ENCODE data around the gene IGF1R.

IGF1R gene

GRCh38 chr15:98898122-98898521 is 249.8 kb downstream of the IGF1R start:
- DNase-seq, result no peak

- no peak for DNase-seq
Measured at GRCh38 chr15:98899272-98900021, 251.1 kb downstream of the IGF1R start.

GRCh38 chr15:98900356-98900755 is 252.0 kb downstream of the IGF1R start:
- DNase-seq, result no peak

GRCh38 chr15:98901434-98902072 is 253.2 kb downstream of the IGF1R start:
- no peak for DNase-seq

- no peak for DNase-seq
Measured at GRCh38 chr15:98902931-98903330, 254.6 kb downstream of the IGF1R start.

GRCh38 chr15:98903377-98904018 is 255.2 kb downstream of the IGF1R start:
- peak; percentile 4 for DNase-seq

- peak; percentile 35 for DNase-seq
Measured at GRCh38 chr15:98904544-98904943, 256.2 kb downstream of the IGF1R start.

- DNase-seq, result no peak
Measured at GRCh38 chr15:98905963-98906711, 257.8 kb downstream of the IGF1R start.

GRCh38 chr15:98906712-98907083 is 258.4 kb downstream of the IGF1R start:
- DNase-seq, result peak; percentile 3

- no peak for DNase-seq
Measured at GRCh38 chr15:98907927-98908471, 259.7 kb downstream of the IGF1R start.

GRCh38 chr15:98909968-98910885 is 261.9 kb downstream of the IGF1R start:
- DNase-seq, result no peak

GRCh38 chr15:98914626-98915025 is 266.3 kb downstream of the IGF1R start:
- no peak for DNase-seq

- no peak for DNase-seq
Measured at GRCh38 chr15:98916826-98917225, 268.5 kb downstream of the IGF1R start.

GRCh38 chr15:98917417-98917816 is 269.1 kb downstream of the IGF1R start:
- no peak for DNase-seq

- DNase-seq, result no peak
Measured at GRCh38 chr15:98920091-98920880, 271.9 kb downstream of the IGF1R start.

GRCh38 chr15:98923171-98923570 is 274.8 kb downstream of the IGF1R start:
- DNase-seq, result no peak

GRCh38 chr15:98923579-98923978 is 275.2 kb downstream of the IGF1R start:
- no peak for DNase-seq

GRCh38 chr15:98924401-98925049 is 276.2 kb downstream of the IGF1R start:
- DNase-seq, result no peak

- DNase-seq, result no peak
Measured at GRCh38 chr15:98926236-98926635, 277.9 kb downstream of the IGF1R start.

GRCh38 chr15:98927022-98927421 is 278.7 kb downstream of the IGF1R start:
- DNase-seq, result no peak

GRCh38 chr15:98927996-98928395 is 279.7 kb downstream of the IGF1R start:
- no peak for DNase-seq

Measured in NCI-H69 (cell line).